Fibroblast of lung (primary cell): ENCODE data around the gene UCP2. TPM values are rescaled to one million over a fixed set of nuclear protein-coding genes. Genes with fewer than 3 reads are reported as not detected.

Experiments
- DNase-seq, 2 donors: peaks; one replicate each; pipeline versions ENCODE4 v3.0.0 to v3.0.0-alpha.2; 2010; ENCODE audit warnings: low read depth in 2 of 2
- H2AFZ ChIP-seq: 2 replicates; pipeline ENCODE4 v1.5.1; 2012; ENCODE audit warnings: low read length, control low read depth, inconsistent platforms
- H3K27ac ChIP-seq: 2 replicates; pipeline ENCODE4 v1.5.1; 2011; ENCODE audit warnings: low read length, control low read depth; ENCODE audit not compliant: insufficient read depth
- H3K27me3 ChIP-seq: 2 replicates; pipeline ENCODE4 v1.5.1; 2011; ENCODE audit warnings: mild to moderate bottlenecking, low read length; ENCODE audit not compliant: control insufficient read depth, insufficient read depth
- H3K36me3 ChIP-seq: 2 replicates; pipeline ENCODE4 v1.5.1; 2011; ENCODE audit warnings: low read length; ENCODE audit not compliant: control insufficient read depth, insufficient read depth
- H3K4me1 ChIP-seq: 2 replicates; pipeline ENCODE4 v1.5.1; 2011; ENCODE audit warnings: low read length; ENCODE audit not compliant: control insufficient read depth, insufficient read depth; ENCODE audit errors: extremely low read depth
- H3K4me2 ChIP-seq: 2 replicates; pipeline ENCODE4 v1.5.1; 2011; ENCODE audit warnings: low read length, control low read depth; ENCODE audit not compliant: insufficient read depth; ENCODE audit errors: extremely low read depth
- H3K4me3 ChIP-seq, 4 experiments: fragments of 200-600 bp in 1 of 4; sonication (generic) in 1 of 4; replicated peaks in 1 of 4; 2 replicates each; pipeline ENCODE4 v1.5.1; 2011 to 2016; ENCODE audit warnings: low read length in 4 of 4, low read depth in 3 of 4, mild to moderate bottlenecking in 3 of 4, control low read depth in 2 of 4, inconsistent platforms in 1 of 4, mixed read lengths in 1 of 4; ENCODE audit not compliant: insufficient read depth in 1 of 4; ENCODE audit errors: control extremely low read depth in 1 of 4
- H3K79me2 ChIP-seq: 2 replicates; pipeline ENCODE4 v1.5.1; 2012; ENCODE audit warnings: mild to moderate bottlenecking, low read length, inconsistent platforms; ENCODE audit not compliant: control insufficient read depth, insufficient read depth
- H3K9ac ChIP-seq: 2 replicates; pipeline ENCODE4 v1.5.1; 2011; ENCODE audit warnings: mild to moderate bottlenecking, low read length, control low read depth; ENCODE audit not compliant: insufficient read depth
- H3K9me3 ChIP-seq: 2 replicates; pipeline ENCODE4 v1.5.1; 2012; ENCODE audit warnings: low read depth, low read length; ENCODE audit not compliant: control insufficient read depth, insufficient read depth
- H4K20me1 ChIP-seq: 2 replicates; pipeline ENCODE4 v1.5.1; 2011; ENCODE audit warnings: low read length; ENCODE audit not compliant: control insufficient read depth, insufficient read depth; ENCODE audit errors: extremely low read depth
- EZH2 ChIP-seq: IDR thresholded peaks from 2 replicates; pipeline ENCODE4 v1.5.1; 2012; ENCODE audit warnings: low read length, control low read depth, mild to moderate bottlenecking; ENCODE audit errors: missing control alignments
- polyA plus RNA-seq, 2 donors: library from polyadenylated mRNA; depleted of rRNA in 1 of 2; stranded (reverse) in 1 of 2; unstranded in 1 of 2; fragments of >200 nt; gene quantifications; 2 replicates each; pipeline ENCODE4 v1.2.1, GENCODE V29; 2011 to 2012; ENCODE audit warnings: missing spikeins in 1 of 2
- total RNA-seq: library from RNA; depleted of rRNA; stranded (reverse); fragments of >200 nt; gene quantifications from 2 replicates; pipeline ENCODE4 v1.2.1, GENCODE V29; 2014
- TF ChIP-seq, protein P1 (sequence below), 2 donors: IDR thresholded peaks in 1 of 2; conservative IDR thresholded peaks in 1 of 2; 1 replicate in 1 of 2; 2 replicates in 1 of 2; pipeline ENCODE4 v1.5.1; 2011 to 2012; ENCODE audit warnings: low read length in 2 of 2, control low read depth in 1 of 2, inconsistent platforms in 1 of 2, low read depth in 1 of 2, mild to moderate bottlenecking in 1 of 2

Gene UCP2
- total and polyA plus RNA-seq, 2 donors (not counting 1 experiment from before 2014, with no cell fraction given) = 4.8 to 11.5 TPM

DNA sequence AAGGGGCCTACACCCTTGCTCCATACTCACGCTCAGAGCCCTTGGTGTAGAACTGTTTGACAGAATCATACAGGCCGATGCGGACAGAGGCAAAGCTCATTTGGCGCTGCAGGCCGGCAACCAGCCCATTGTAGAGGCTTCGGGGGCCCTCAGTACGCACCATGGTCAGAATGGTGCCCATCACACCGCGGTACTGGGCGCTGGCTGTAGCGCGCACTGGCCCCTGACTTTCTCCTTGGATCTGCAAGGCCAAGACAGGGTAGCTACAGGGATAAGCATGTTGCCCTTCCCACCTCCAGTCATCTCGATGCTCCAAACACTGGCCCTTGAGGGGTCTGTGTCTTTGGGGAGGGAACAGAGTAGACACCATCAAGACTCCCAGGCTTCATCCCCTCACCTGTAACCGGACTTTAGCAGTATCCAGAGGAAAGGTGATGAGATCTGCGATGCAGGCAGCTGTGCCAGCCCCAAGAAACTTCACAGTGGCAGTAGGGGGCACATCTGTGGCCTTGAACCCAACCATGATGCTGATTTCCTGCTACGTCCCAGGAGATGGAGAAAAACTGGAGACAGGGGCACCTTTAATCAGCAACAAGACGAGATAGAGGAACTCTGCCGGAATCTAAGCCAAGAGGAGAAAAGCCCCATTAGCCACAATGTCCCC is 4.7 kb downstream of the UCP2 start:
- Histone ChIP-seq H3K27me3 (no peaks in the 10 kb centered on the region), H3K9me3 (no peaks in the 10 kb centered on the region), H3K4me2 (no peak overlapping the region), H3K79me2 (no peaks in the 10 kb centered on the region), H3K4me3 (no peak overlapping the region), H2AFZ (no peak overlapping the region), H3K4me1 (peaks cover 7% of the 10 kb centered on the region), H4K20me1 (no peaks in the 10 kb centered on the region), H3K9ac (no peak overlapping the region), H3K27ac (no peak overlapping the region), H3K36me3 (peaks cover 1% of the 10 kb centered on the region)
- no peak for DNase-seq
- TF ChIP-seq, protein P1, sequence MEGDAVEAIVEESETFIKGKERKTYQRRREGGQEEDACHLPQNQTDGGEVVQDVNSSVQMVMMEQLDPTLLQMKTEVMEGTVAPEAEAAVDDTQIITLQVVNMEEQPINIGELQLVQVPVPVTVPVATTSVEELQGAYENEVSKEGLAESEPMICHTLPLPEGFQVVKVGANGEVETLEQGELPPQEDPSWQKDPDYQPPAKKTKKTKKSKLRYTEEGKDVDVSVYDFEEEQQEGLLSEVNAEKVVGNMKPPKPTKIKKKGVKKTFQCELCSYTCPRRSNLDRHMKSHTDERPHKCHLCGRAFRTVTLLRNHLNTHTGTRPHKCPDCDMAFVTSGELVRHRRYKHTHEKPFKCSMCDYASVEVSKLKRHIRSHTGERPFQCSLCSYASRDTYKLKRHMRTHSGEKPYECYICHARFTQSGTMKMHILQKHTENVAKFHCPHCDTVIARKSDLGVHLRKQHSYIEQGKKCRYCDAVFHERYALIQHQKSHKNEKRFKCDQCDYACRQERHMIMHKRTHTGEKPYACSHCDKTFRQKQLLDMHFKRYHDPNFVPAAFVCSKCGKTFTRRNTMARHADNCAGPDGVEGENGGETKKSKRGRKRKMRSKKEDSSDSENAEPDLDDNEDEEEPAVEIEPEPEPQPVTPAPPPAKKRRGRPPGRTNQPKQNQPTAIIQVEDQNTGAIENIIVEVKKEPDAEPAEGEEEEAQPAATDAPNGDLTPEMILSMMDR (conservative IDR thresholded peaks at IDR 0.05 in 1 of 2, IDR thresholded peaks at IDR 0.05 in 1 of 2; ENCODE audit: low read depth in 1 of 2, low read length in 2 of 2) = no peak
- TF ChIP-seq EZH2 = no peak

DNA sequence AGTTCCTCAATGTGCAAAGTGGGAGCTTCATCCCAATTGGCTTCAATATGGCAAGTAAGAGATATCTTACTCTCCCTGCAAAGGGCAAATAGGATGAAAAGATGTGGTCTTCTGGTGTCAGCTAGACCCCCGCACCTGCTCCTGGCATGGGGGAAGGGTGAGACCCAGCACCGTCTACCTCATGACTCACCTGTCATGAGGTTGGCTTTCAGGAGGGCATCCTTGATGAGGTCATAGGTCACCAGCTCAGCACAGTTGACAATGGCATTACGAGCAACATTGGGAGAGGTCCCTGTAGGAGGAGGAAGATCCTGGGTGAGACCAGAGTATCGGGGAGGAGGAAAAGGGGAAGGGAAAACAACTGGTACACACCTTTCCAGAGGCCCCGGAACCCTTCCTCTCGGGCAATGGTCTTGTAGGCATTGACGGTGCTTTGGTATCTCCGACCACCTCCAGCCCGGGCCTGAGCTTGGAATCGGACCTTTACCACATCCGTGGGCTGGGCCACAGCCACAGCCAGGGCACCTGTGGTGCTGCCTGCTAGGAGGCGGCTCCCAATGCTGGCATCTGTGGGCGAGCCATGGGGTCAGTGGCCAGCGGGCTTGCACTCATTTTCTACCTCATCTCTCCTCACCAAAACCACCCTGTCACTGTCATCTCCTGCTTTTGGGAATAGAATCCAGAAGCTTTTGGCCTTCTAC is 6.0 kb downstream of the UCP2 start:
- no peak for TF ChIP-seq EZH2
- TF ChIP-seq, protein P1 (conservative IDR thresholded peaks at IDR 0.05 in 1 of 2, IDR thresholded peaks at IDR 0.05 in 1 of 2; ENCODE audit: low read depth in 1 of 2, low read length in 2 of 2) = no peak

DNA sequence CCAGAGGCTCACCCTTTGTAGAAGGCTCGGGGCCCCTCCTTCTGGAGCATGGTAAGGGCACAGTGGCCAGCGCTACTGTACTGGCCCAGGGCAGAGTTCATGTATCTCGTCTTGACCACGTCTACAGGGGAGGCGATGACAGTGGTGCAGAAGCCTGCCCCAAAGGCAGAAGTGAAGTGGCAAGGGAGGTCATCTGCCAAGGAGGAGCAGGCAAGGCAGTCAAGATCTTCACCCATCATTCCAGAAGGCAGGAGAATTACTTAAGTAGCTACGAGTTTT is 7.2 kb downstream of the UCP2 start:
- Histone ChIP-seq H3K4me2 (no peak overlapping the region), H3K79me2 (no peaks in the 10 kb centered on the region), H3K36me3 (peaks cover 1% of the 10 kb centered on the region), H3K27ac (no peak overlapping the region), H3K27me3 (no peaks in the 10 kb centered on the region), H3K4me3 (no peak overlapping the region), H3K9ac (no peak overlapping the region), H3K9me3 (no peaks in the 10 kb centered on the region), H3K4me1 (peaks cover 7% of the 10 kb centered on the region), H2AFZ (no peak overlapping the region), H4K20me1 (no peaks in the 10 kb centered on the region)
- TF ChIP-seq EZH2 = no peak
- DNase-seq = no peak

More for the DNA sequence above, 6.0 kb downstream of the UCP2 start:
- H3K9ac ChIP-seq = no peak overlapping the region
- H3K4me1 ChIP-seq = peaks cover 7% of the 10 kb centered on the region
- H3K27me3 ChIP-seq = no peaks in the 10 kb centered on the region
- H3K4me2 ChIP-seq = no peak overlapping the region
- H3K27ac ChIP-seq = no peak overlapping the region
- H3K36me3 ChIP-seq = peaks cover 1% of the 10 kb centered on the region
- H3K4me3 ChIP-seq = no peak overlapping the region
- DNase-seq = no peak
- no peaks in the 10 kb centered on the region for H3K9me3 ChIP-seq
- H3K79me2 ChIP-seq = no peaks in the 10 kb centered on the region
- no peak overlapping the region for H2AFZ ChIP-seq
- no peaks in the 10 kb centered on the region for H4K20me1 ChIP-seq
